ENCODE results near the gene OR4E2.

OR4E2 gene

DNA sequence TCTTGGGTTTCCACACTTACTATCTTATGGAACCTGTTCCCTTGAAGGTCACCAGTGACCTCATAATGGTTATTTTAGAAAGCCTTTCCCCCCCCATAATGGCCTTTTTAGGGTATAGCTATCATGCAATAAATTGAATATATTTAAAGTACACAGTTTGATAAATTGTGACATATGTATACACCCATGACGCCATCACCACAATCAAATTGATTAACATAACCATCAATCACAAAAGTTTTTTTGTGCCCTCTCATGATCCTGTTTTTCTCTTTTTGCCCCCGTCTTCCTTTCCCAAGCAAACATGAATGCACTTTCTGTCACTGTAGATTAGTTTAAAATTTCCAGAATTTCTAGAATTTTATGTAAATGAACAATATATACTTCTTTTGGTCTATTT is 48.7 kb downstream of the OR4E2 start:
- CTCF ChIA-PET = no interaction called here
- 0 out of 2 replicates have a peak, but pooled peaks have one; percentile 3 for TF ChIP-seq PKNOX1 (IDR thresholded peaks at IDR 0.05)
- TF ChIP-seq FOXM1 (IDR thresholded peaks at IDR 0.05; ENCODE audit: borderline replicate concordance) = no peak
- TF ChIP-seq FOXK2 (IDR thresholded peaks at IDR 0.05) = no peak

GRCh38 chr14:21703357-21704326 is 50.0 kb downstream of the OR4E2 start:
- peak; percentile 19 for DNase-seq (ENCODE audit: extremely low spot score)
- TF ChIP-seq ELF4 (IDR thresholded peaks at IDR 0.05) (no peak), FOXK2 (IDR thresholded peaks at IDR 0.05) (no peak), PKNOX1 (IDR thresholded peaks at IDR 0.05) (peak; percentile 83)
- CTCF ChIA-PET = interaction anchor here (0.6 to 1.3 kb wide), 4 partner anchors 31 to 167 kb away, joined by 3 to 4 read pairs (median 4); no protein-coding TSS in a partner anchor
- POLR2A ChIA-PET = no interaction called here

More for the DNA sequence above, 48.7 kb downstream of the OR4E2 start:
- POLR2A ChIA-PET = no interaction called here
- DNase-seq (ENCODE audit: extremely low spot score) = no peak

DNA sequence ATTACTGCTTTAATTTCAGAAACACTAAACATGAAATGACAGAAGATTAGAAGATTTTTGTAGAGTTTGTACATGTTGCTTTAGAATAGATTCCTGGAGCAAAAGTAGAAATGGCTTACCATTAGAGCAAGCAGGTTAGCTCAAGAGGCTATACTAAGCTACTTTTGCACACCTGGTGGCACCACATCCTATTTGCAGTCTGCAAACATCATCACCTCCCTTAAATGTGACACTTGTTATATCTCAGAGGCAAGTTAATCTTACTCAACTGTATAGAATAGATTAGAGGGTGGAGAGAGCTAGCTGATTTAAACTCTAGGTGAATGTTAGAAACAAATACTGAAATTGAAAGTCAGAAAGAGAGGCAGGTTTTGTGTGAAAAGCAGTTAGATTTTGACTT is 50.7 kb downstream of the OR4E2 start:
- TF ChIP-seq L3MBTL2 (conservative IDR thresholded peaks at IDR 0.05) (no peak), NFRKB (IDR thresholded peaks at IDR 0.05) (no peak), LEF1 (IDR thresholded peaks at IDR 0.05; ENCODE audit: borderline replicate concordance) (no peak), PKNOX1 (IDR thresholded peaks at IDR 0.05) (no peak), TARDBP (IDR thresholded peaks at IDR 0.05) (no peak), FOXA1 (IDR thresholded peaks at IDR 0.05) (no peak), CTBP1 (IDR thresholded peaks at IDR 0.05; ENCODE audit: borderline replicate concordance) (no peak), BHLHE40 (IDR thresholded peaks at IDR 0.05; ENCODE audit: borderline replicate concordance) (no peak), SP1 (IDR thresholded peaks at IDR 0.05) (no peak), ZNF384 (IDR thresholded peaks at IDR 0.05) (no peak), FOXK2 (IDR thresholded peaks at IDR 0.05) (no peak), HDGF (IDR thresholded peaks at IDR 0.05; ENCODE audit: borderline replicate concordance) (no peak), FOXM1 (IDR thresholded peaks at IDR 0.05; ENCODE audit: borderline replicate concordance) (no peak)
- no peak for DNase-seq (ENCODE audit: extremely low spot score)
- CTCF ChIA-PET = interaction anchor here (0.6 to 1.3 kb wide), 4 partner anchors 30 to 167 kb away, joined by 3 to 4 read pairs (median 4); no protein-coding TSS in a partner anchor
- POLR2A ChIA-PET = no interaction called here

GRCh38 chr14:21711360-21711961 is 57.8 kb downstream of the OR4E2 start:
- ChIA-PET CTCF (interaction anchor here (0.6 to 3.8 kb wide), 8 partner anchors 10 to 199 kb away, joined by 3 to 27 read pairs (median 4); no protein-coding TSS in a partner anchor), POLR2A (no interaction called here)
- peak; percentile 33 for DNase-seq (ENCODE audit: extremely low spot score)
- TF ChIP-seq L3MBTL2 (conservative IDR thresholded peaks at IDR 0.05) (no peak), FOXK2 (IDR thresholded peaks at IDR 0.05) (no peak), NFRKB (IDR thresholded peaks at IDR 0.05) (no peak), LEF1 (IDR thresholded peaks at IDR 0.05; ENCODE audit: borderline replicate concordance) (no peak), SP1 (IDR thresholded peaks at IDR 0.05) (no peak), FOXM1 (IDR thresholded peaks at IDR 0.05; ENCODE audit: borderline replicate concordance) (no peak), CTBP1 (IDR thresholded peaks at IDR 0.05; ENCODE audit: borderline replicate concordance) (no peak)

DNA sequence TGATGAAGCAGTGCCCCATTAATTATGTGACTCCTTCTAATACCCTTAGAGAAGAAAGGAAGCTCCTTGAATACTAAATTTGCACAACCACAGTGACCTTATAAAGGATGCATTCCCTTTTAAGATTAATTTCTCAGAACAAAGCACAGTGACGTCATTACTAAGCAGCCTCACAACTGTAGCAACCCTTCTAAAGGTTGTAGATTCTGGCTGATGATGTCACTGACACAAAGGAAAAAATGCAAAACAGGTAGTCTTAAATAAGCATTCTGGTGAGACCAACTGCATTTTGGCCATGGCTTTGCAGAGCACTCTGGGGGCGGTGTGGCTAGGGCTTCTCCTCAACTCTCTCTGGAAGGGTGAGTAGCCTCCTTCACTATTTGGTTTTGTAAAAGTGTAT is 58.4 kb downstream of the OR4E2 start:
- no peak for DNase-seq (ENCODE audit: extremely low spot score)
- no peak for TF ChIP-seq LEF1 (IDR thresholded peaks at IDR 0.05; ENCODE audit: borderline replicate concordance)
- no peak for TF ChIP-seq FOXA1 (IDR thresholded peaks at IDR 0.05)
- TF ChIP-seq ELF4 (IDR thresholded peaks at IDR 0.05) = no peak
- no peak for TF ChIP-seq BHLHE40 (IDR thresholded peaks at IDR 0.05; ENCODE audit: borderline replicate concordance)
- TF ChIP-seq SUZ12 (IDR thresholded peaks at IDR 0.05) = no peak
- no peak for TF ChIP-seq PKNOX1 (IDR thresholded peaks at IDR 0.05)
- no peak for TF ChIP-seq TARDBP (IDR thresholded peaks at IDR 0.05)
- no peak for TF ChIP-seq FOXK2 (IDR thresholded peaks at IDR 0.05)
- no peak for TF ChIP-seq L3MBTL2 (conservative IDR thresholded peaks at IDR 0.05)
- TF ChIP-seq SP1 (IDR thresholded peaks at IDR 0.05) = no peak
- no peak for TF ChIP-seq CTBP1 (IDR thresholded peaks at IDR 0.05; ENCODE audit: borderline replicate concordance)
- TF ChIP-seq ZNF384 (IDR thresholded peaks at IDR 0.05) = no peak
- TF ChIP-seq HDGF (IDR thresholded peaks at IDR 0.05; ENCODE audit: borderline replicate concordance) = no peak
- TF ChIP-seq ARNT (IDR thresholded peaks at IDR 0.05) = no peak
- TF ChIP-seq NFRKB (IDR thresholded peaks at IDR 0.05) = no peak
- TF ChIP-seq FOXM1 (IDR thresholded peaks at IDR 0.05; ENCODE audit: borderline replicate concordance) = no peak
- POLR2A ChIA-PET = no interaction called here
- CTCF ChIA-PET = interaction anchor here (0.8 to 3.8 kb wide), 8 partner anchors 10 to 81 kb away, joined by 3 to 27 read pairs (median 6); no protein-coding TSS in a partner anchor
